ENCODE measurements around the gene RNF38.
"Not testable (repeated sequence)": the region's sequence is repeated elsewhere in the genome, so short reads cannot be mapped to it uniquely, and the experiment has no call there.

The RNF38 gene

GRCh38 chr9:36402536-36402935 is 2.5 kb upstream of the RNF38 start:
- DNase-seq (ENCODE audit: low read depth), result no peak

GRCh38 chr9:36401897-36402480 is 1.9 kb upstream of the RNF38 start:
- DNase-seq (ENCODE audit: low read depth), result no peak

- no peak for DNase-seq (ENCODE audit: low read depth)
Measured at GRCh38 chr9:36401164-36401740, 1.2 kb upstream of the RNF38 start.

DNA sequence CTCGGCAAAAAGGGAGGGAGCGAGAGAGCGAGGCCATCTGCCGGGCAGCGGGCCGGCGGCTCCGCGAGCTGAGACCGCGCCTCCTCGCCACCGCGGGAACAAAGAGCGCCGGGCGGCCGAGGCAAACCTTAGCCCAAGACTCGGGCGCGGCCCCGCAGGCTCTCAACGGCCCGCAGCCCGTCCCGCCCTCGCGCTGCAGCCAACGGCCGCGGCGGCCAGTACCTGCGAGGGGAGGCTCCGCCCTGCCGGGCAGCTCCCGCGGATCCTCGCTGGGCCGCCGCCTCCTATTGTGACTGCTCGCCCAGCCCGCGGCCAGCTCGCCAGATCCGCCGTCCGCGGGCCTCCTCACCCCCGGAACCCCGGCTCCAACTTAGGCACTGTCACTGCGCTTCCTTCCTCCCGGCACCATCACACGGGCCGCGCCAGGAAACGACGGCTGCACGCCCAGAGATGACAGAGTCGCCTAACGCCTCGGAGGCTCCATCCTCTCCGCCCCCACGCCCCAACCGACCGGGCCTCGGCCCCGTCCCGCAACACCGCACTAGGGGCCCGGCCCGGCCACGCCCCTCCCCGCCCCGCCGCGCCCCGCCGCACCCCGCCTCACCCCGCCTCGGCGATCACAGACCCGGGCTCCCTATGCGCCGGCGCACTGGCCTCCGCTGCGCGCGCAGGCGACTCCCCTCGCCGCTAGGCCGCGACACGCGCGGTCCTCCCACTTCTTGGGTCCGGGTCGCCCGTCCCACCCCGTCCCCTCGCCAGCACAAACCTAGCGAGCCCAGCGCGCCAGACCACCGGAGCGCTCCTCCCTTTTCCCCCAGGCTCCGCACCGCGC is 479 bp upstream of the RNF38 start:
- DNase-seq (ENCODE audit: low read depth), result peak; percentile 89

DNA sequence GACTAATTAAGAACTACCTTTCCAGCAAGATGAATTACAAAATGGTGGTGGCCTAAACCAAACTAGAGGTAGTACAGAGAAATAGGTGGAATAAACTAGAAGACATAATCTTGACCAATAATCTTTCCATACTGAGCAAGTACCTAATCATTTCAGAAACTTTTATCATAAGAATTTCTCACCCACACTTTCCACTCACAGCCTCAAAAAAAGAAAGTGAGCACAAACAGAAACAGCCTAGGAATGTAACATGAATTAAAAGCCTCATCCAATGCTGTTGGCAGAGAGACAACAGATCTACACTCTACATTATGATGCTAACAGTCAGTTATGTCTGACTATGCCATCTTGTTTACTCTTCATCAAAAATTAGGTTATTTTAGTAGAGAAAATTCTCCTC is 1.3 kb downstream of the RNF38 start:
- no peak for DNase-seq (ENCODE audit: low read depth)

- DNase-seq (ENCODE audit: low read depth), result no peak
Measured at GRCh38 chr9:36396985-36397384, 3.1 kb downstream of the RNF38 start.

GRCh38 chr9:36392489-36392888 is 7.6 kb downstream of the RNF38 start:
- no peak for DNase-seq (ENCODE audit: low read depth)

GRCh38 chr9:36389590-36389989 is 10.5 kb downstream of the RNF38 start:
- no peak for DNase-seq (ENCODE audit: low read depth)

- not testable (repeated sequence) for DNase-seq (ENCODE audit: low read depth)
Measured at GRCh38 chr9:36386396-36386965, 13.6 kb downstream of the RNF38 start.

GRCh38 chr9:36382484-36382883 is 17.6 kb downstream of the RNF38 start:
- DNase-seq (ENCODE audit: low read depth), result no peak

DNA sequence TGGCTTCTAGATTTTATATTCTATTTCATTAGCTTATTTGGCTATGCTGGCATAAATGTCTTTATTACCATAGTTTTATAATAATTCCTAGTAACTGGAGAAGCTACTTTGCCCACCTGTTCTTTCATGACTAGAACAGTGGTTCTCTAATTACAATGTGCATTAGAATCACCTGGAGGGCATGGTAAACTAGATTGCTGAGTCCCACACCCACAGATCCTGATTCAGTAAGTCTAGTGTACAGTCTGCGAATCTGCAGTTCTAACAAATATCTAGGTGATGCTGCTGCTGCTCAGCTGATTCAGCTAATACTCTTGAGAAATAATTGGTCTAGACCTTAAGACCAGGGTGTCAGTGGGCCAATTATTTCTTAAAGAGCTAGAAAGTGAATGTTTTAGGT is 35.5 kb downstream of the RNF38 start:
- no peak for DNase-seq (ENCODE audit: low read depth)

- no peak for DNase-seq (ENCODE audit: low read depth)
Measured at GRCh38 chr9:36363448-36363847, 36.6 kb downstream of the RNF38 start.

DNA sequence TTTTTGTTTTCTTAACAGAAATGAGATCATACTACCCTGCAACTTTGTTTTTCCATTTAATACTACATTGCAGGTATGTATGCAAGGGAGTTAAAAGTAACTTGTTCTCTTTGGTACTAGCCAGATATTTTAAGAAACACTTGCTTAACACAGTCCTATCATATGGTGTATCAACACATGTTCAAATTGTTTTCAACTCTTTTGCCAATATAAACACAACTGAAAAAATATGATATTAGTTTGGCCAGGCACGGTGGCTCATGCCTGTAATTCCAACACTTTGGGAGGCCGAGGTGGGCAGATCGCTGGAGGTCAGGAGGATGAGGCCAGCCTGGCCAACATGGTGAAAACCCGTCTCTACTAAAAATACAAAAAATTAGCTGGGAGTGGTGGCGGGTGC is 41.6 kb downstream of the RNF38 start:
- no peak for DNase-seq (ENCODE audit: low read depth)

- no peak for DNase-seq (ENCODE audit: low read depth)
Measured at GRCh38 chr9:36357639-36358038, 42.4 kb downstream of the RNF38 start.

DNA sequence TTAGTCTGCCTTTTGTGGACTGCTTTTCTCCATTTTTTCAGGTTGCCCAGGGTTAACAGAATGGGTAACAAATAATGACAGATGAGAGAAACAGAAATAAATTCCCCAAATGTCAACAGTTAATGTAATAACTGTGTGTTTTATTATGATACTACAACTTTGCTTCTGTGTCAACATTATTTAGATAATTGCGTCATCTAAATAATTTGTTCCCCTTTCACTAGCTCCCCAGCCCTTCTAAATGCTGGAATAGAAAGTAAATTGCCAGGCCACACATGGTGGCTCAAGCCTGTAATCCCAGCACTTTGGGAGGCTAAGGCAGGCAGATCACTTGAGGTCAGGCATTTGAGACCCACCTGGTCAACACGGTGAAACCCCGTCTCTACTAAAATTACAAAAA is 53.5 kb downstream of the RNF38 start:
- DNase-seq (ENCODE audit: low read depth), result no peak

- no peak for DNase-seq (ENCODE audit: low read depth)
Measured at GRCh38 chr9:36345103-36345846, 54.8 kb downstream of the RNF38 start.

GRCh38 chr9:36341936-36342577 is 58.0 kb downstream of the RNF38 start:
- DNase-seq (ENCODE audit: low read depth), result no peak

DNA sequence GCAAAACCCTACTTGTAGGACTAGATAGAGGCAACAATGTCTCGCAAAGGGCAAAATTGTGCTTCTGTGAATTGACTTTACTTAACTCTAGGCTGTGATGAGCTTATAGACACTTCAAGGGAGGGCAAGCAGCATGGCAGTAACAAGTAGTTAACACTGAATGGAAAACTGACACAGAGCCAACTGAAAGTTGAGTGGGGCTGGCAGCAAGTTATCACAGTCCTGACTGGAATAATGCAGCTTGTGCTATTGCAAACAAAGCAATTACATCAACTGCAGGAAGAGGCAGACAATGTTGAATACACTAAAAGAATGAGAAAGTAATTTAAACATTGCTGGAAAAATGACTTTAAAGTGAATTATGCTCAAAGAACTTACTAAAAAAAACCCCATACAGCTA is 62.2 kb downstream of the RNF38 start:
- DNase-seq (ENCODE audit: low read depth), result no peak

DNA sequence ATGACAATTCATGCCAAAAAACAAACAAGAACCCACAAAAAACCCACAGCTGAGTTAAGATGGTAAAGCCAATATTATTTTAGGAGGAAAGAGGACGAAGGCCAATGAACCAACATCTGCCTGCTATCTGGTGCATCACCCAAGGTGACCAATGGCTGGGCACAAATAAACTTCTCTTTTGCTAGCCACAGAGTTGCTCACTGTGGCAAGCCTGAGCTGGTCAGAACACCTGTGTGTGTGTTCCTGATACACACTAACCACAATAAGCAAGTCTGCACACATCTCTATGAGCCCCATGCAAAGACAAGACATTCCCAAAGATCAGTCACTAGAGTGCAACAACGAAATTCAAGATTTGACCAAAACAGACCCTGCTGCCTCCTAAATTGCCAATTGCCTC is 63.1 kb downstream of the RNF38 start:
- no peak for DNase-seq (ENCODE audit: low read depth)

DNA sequence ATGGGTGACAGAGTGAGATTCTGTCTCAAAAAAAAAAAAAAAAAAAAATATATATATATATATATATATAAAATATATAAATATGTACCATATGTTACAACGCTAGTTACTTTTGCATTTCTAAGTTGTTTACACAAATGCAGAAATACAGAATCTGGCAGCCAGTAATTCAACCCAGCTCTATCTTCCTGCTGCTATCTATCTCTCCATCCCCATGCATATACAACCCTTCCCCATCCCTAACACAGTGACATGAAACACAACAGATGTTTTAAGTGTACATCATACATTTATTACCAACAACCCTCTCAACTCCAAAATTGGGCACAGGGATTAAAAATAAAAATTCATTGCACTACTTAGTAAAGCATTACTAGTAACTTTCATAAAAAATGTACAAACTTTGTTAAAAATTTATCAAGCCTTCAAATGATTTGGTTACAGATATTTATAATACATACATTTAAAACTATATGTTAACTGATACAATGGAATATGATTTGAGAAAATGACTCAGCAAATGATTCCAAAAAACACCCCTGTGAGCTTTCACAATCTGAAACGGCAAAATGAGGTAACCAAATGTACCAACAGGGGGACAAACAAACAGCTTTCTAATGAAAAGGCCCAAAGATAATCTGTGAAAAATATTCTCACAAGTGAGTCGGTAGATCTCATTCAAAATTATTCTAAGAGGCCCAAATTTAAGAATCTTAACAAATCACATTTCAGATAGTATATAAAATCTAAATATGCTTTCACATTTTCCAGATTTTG is 63.8 kb downstream of the RNF38 start:
- no peak for DNase-seq (ENCODE audit: low read depth)

DNA sequence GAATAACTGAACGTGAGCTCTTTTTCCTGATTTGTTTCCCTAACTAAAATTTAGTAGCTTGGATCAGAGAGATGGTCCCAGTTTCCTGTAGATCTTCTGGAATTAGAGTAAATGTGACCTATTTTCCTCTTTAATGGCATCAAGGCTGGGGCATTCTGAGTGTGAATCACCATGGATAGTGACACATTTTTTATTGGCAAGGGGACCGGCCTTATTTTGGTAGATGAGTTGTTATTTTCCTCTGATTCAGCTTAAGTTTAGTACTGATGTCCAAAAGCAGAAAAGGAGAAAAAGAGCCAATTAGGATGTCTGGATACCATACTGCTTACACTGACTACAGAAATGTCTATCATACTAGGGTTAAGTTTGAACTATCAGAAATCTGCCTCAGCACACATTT is 68.1 kb downstream of the RNF38 start:
- DNase-seq (ENCODE audit: low read depth), result no peak

All from stimulated activated CD8-positive, alpha-beta memory T cell treated with anti-CD3 and anti-CD28 coated beads, Interleukin-4, amount 100 ng/mL, for 24 hours (primary cell).